Muscle of leg (tissue), 11 donors: ENCODE results near the gene SNRNP200. TPM values are rescaled to one million over a fixed set of nuclear protein-coding genes. Genes with fewer than 3 reads are reported as not detected.

Experiments used
- DNase-seq: peaks from one replicate; pipeline ENCODE4 v3.0.0; 2013
- H3K27ac ChIP-seq: one replicate; pipeline ENCODE4 v1.5.1; 2013; ENCODE audit warnings: mild to moderate bottlenecking, low read length, control low read depth
- H3K27me3 ChIP-seq: one replicate; pipeline ENCODE4 v1.6.1; 2013; ENCODE audit warnings: low read length; ENCODE audit not compliant: control insufficient read depth, insufficient read depth
- H3K36me3 ChIP-seq: one replicate; pipeline ENCODE4 v1.6.1; 2013; ENCODE audit warnings: low read length; ENCODE audit not compliant: control insufficient read depth, insufficient read depth
- H3K4me1 ChIP-seq: one replicate; pipeline ENCODE4 v1.6.1; 2013; ENCODE audit warnings: low read length; ENCODE audit not compliant: control insufficient read depth, insufficient read depth
- H3K4me3 ChIP-seq: one replicate; pipeline ENCODE4 v1.5.1; 2013; ENCODE audit warnings: low read length, control low read depth
- H3K9me3 ChIP-seq: replicated peaks from 2 replicates; pipeline ENCODE4 v1.6.1; 2013; ENCODE audit warnings: low read depth, low read length; ENCODE audit not compliant: control insufficient read depth
- WGBS: methylation state at CpG from one replicate; pipeline ENCODE4 v1.1.5; 2013; ENCODE audit warnings: missing lambda C conversion rate; ENCODE audit not compliant: insufficient coverage; 5-methylcytosine and 5-hydroxymethylcytosine counted together
- polyA plus RNA-seq, 8 donors: library from polyadenylated mRNA; unstranded; fragments of 120-200 nt; gene quantifications; one replicate each; pipeline versions ENCODE4 v1.2.1 to v1.2.3, GENCODE V29; 2013; ENCODE audit warnings: inconsistent platforms in 1 of 8, low replicate concordance in 1 of 8; ENCODE audit not compliant: insufficient read length in 8 of 8, insufficient read depth in 1 of 8
- total RNA-seq: library from RNA; stranded (reverse); fragments of 120-200 nt; gene quantifications from one replicate; pipeline ENCODE4 v1.2.4, GENCODE V29; 2013

The SNRNP200 gene
- total and polyA plus RNA-seq, 9 donors = 41.9 to 106 (median 97.3) TPM

- H3K27ac ChIP-seq = no peak overlapping the region
- H3K27me3 ChIP-seq = no peaks in the 10 kb centered on the region
- H3K9me3 ChIP-seq = no peaks in the 10 kb centered on the region
- H3K4me3 ChIP-seq = no peak overlapping the region
- H3K36me3 ChIP-seq = no peaks in the 10 kb centered on the region
- DNase-seq = no peak
- no CpG with 5 or more reads among the region's 6 CpGs for WGBS
- H3K4me1 ChIP-seq = no peaks in the 10 kb centered on the region
These were observed 71.9 kb downstream of the SNRNP200 start for GRCh38 chr2:96233436-96233835.

DNA sequence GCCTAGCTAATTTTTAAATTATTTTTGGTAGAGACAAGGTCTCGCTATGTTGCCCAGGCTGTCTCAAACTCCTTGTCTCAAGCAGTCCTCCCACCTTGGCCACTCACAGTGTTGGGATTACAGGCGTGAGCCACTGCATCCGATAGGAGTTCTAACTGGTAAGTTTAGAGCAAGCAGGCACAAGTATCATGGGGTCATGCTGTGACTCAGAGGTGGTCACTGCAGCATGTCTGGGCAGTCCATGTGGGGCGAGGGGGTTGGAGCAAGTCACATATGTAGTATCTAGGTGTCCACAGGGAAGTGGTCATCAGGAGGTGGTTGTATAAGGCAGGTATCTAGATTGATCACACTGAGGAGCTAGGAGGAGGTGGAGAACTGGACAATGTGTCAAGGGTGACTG is 74.0 kb downstream of the SNRNP200 start:
- Histone ChIP-seq H3K27ac (no peak overlapping the region), H3K4me1 (no peaks in the 10 kb centered on the region), H3K4me3 (no peak overlapping the region), H3K9me3 (no peaks in the 10 kb centered on the region), H3K36me3 (no peaks in the 10 kb centered on the region), H3K27me3 (no peaks in the 10 kb centered on the region)
- DNase-seq = no peak
- 93% methylated on average over 2 of the region's 4 CpGs for WGBS

DNA sequence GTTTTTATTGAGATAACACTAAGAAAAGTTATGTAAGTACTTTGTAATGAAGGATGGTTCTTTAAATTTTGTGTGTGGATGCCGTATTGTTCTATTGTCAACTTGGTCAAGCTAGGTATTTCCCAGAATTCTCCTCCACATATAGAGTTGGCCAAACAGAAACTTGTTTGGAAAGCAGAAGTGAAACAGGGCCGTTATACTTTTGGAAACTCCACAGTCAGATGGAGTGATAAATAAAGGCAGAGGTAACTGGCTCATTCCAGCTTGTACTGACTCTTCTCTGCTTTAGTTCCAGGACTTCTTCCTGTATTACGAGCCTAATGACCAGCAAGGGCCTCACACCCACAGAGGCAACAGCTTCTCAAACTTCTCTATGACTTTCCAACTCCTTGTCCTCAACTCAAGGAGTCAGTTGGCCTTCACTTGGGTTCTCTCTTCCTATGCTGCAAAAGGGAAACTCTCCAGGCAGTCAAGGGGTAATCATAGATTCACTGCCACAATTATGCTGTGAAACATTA is 80.3 kb downstream of the SNRNP200 start:
- H3K27ac ChIP-seq = peak overlapping the region; percentile 63

More for the DNA sequence above, 80.3 kb downstream of the SNRNP200 start:
- 40% methylated on average over 1 of the region's 3 CpGs for WGBS
- no peak overlapping the region for H3K4me3 ChIP-seq
- no peaks in the 10 kb centered on the region for H3K9me3 ChIP-seq
- DNase-seq = peak; percentile 72
- no peaks in the 10 kb centered on the region for H3K27me3 ChIP-seq
- H3K4me1 ChIP-seq = peaks cover 3% of the 10 kb centered on the region
- H3K36me3 ChIP-seq = no peaks in the 10 kb centered on the region

Other genes with a start within 250 kb of the SNRNP200 start
- gene ADRA2B, start 189.0 kb downstream of the SNRNP200 start, total RNA-seq = 2.3 TPM
- gene ADRA2B, start 189.0 kb downstream of the SNRNP200 start, polyA plus RNA-seq = 1 to 10 TPM; 2.2 to 3.6 (median 2.9) TPM
- gene ASTL, start 167.0 kb downstream of the SNRNP200 start, total RNA-seq = 0.09 TPM
- under 1 TPM in 3 of 8 donors, not detected in 5; 0.13 to 0.24 (median 0.24) TPM for gene ASTL, start 167.0 kb downstream of the SNRNP200 start, polyA plus RNA-seq
- 5.7 TPM for gene DUSP2, start 160.1 kb downstream of the SNRNP200 start, total RNA-seq
- gene DUSP2, start 160.1 kb downstream of the SNRNP200 start, polyA plus RNA-seq = 10 to 100 TPM in 2 of 8 donors, 1 to 10 TPM in 6; 2.2 to 10.2 (median 5.4) TPM
- 120 TPM for gene STARD7, start 96.7 kb downstream of the SNRNP200 start, total RNA-seq
- gene STARD7, start 96.7 kb downstream of the SNRNP200 start, polyA plus RNA-seq = 100 to 1,000 TPM in 4 of 8 donors, 10 to 100 TPM in 4; 93.2 to 130 (median 102) TPM
- gene TMEM127, start 39.5 kb downstream of the SNRNP200 start, total RNA-seq = 11.0 TPM
- 10 to 100 TPM; 22.9 to 31.2 (median 27.4) TPM for gene TMEM127, start 39.5 kb downstream of the SNRNP200 start, polyA plus RNA-seq
- 48.4 TPM for gene CIAO1, start 39.3 kb downstream of the SNRNP200 start, total RNA-seq
- gene CIAO1, start 39.3 kb downstream of the SNRNP200 start, polyA plus RNA-seq = 10 to 100 TPM; 39.5 to 45.6 (median 42.7) TPM
- gene ITPRIPL1, start 19.8 kb upstream of the SNRNP200 start, total RNA-seq = 4.4 TPM
- 1 to 10 TPM; 2.5 to 5.3 (median 3.9) TPM for gene ITPRIPL1, start 19.8 kb upstream of the SNRNP200 start, polyA plus RNA-seq
- gene NCAPH, start 30.2 kb upstream of the SNRNP200 start, total RNA-seq = 6.9 TPM
- gene NCAPH, start 30.2 kb upstream of the SNRNP200 start, polyA plus RNA-seq = 10 to 100 TPM in 7 of 8 donors, 1 to 10 TPM in 1; 8.5 to 17.3 (median 12.6) TPM
- 0.13 TPM for gene NEURL3, start 199.8 kb upstream of the SNRNP200 start, total RNA-seq
- under 1 TPM in 5 of 8 donors, not detected in 3; 0.12 to 0.30 (median 0.15) TPM for gene NEURL3, start 199.8 kb upstream of the SNRNP200 start, polyA plus RNA-seq
- gene ARID5A, start 231.2 kb upstream of the SNRNP200 start, total RNA-seq = 11.3 TPM
- 10 to 100 TPM; 10.8 to 26.7 (median 22.8) TPM for gene ARID5A, start 231.2 kb upstream of the SNRNP200 start, polyA plus RNA-seq